B cell (primary cell): ENCODE results near the gene DDX39B. TPM values are rescaled to one million over a fixed set of nuclear protein-coding genes. Genes with fewer than 3 reads are reported as not detected.

Experiments used
- ATAC-seq: fragments of 200-7000 bp; cut with Tn5 transposase; one replicate; pipeline ENCODE4 v1.10.0; 2021; ENCODE audit warnings: low read depth, mild to moderate bottlenecking, moderate number of reproducible peaks, moderate library complexity
- CTCF ChIA-PET: fragments of 350-600 bp; sonication (Branson Sonifier 250); formaldehyde crosslinking; loops from one replicate; lab custom pipeline; 2021; ENCODE audit warnings: antibody characterized with exemption, inconsistent platforms; lab: Charles Lee
- POLR2A ChIA-PET: fragments of 350-600 bp; sonication (Branson Sonifier 250); formaldehyde crosslinking; loops from one replicate; lab custom pipeline; 2021; ENCODE audit warnings: antibody characterized with exemption; lab: Charles Lee
- DNase-seq: peaks from one replicate; pipeline ENCODE4 v3.0.0; 2013
- H2AFZ ChIP-seq: 2 replicates; pipeline ENCODE4 v1.6.1; 2012; ENCODE audit warnings: mild to moderate bottlenecking, low read depth, low read length; ENCODE audit not compliant: insufficient read depth, poor library complexity, severe bottlenecking
- H3K27ac ChIP-seq, 2 donors: 1 replicate in 1 of 2; 2 replicates in 1 of 2; pipeline ENCODE4 v1.5.1; 2012 to 2013; ENCODE audit warnings: low read length in 2 of 2, mild to moderate bottlenecking in 2 of 2, moderate library complexity in 1 of 2
- H3K27me3 ChIP-seq, 4 experiments: fragments of 200-600 bp in 1 of 4; sonication (generic) in 1 of 4; replicated peaks in 1 of 4; 1 replicate in 2 of 4; 2 replicates in 2 of 4; pipeline versions ENCODE4 v1.6.1 to v1.7.0; 2013 to 2016; ENCODE audit warnings: low read length in 3 of 4, mild to moderate bottlenecking in 2 of 4, mixed read lengths in 1 of 4, moderate library complexity in 1 of 4; ENCODE audit not compliant: insufficient read depth in 4 of 4, control insufficient read depth in 3 of 4; ENCODE audit errors: control extremely low read depth in 1 of 4
- H3K36me3 ChIP-seq, 2 experiments: replicated peaks in 1 of 2; 1 replicate in 1 of 2; 2 replicates in 1 of 2; pipeline versions ENCODE4 v1.6.1 to v1.7.1; 2013; ENCODE audit warnings: low read length in 1 of 2; ENCODE audit not compliant: insufficient read depth in 2 of 2, control insufficient read depth in 1 of 2; ENCODE audit errors: control extremely low read depth in 1 of 2, extremely low read depth in 1 of 2
- H3K4me1 ChIP-seq, 2 donors: fragments of 200-600 bp in 1 of 2; sonication (generic) in 1 of 2; 1 replicate in 1 of 2; 2 replicates in 1 of 2; pipeline versions ENCODE4 v1.5.1 to v1.6.1; 2013 to 2017; ENCODE audit warnings: low read length in 2 of 2; ENCODE audit not compliant: control insufficient read depth in 2 of 2, insufficient read depth in 2 of 2
- H3K4me2 ChIP-seq: replicated peaks from 2 replicates; pipeline ENCODE3; 2012; ENCODE audit warnings: mild to moderate bottlenecking, low read depth, low read length; ENCODE audit not compliant: poor library complexity, severe bottlenecking
- H3K4me3 ChIP-seq, 5 experiments: fragments of 200-600 bp in 1 of 5; sonication (generic) in 1 of 5; 1 replicate in 3 of 5; 2 replicates in 2 of 5; pipeline versions ENCODE4 v1.5.1 to v1.7.0; 2011 to 2016; ENCODE audit warnings: low read length in 4 of 5, mild to moderate bottlenecking in 4 of 5, low read depth in 2 of 5, control low read depth in 1 of 5, moderate library complexity in 1 of 5; ENCODE audit not compliant: insufficient read depth in 1 of 5; ENCODE audit errors: control extremely low read depth in 1 of 5, extremely low read depth in 1 of 5
- H3K79me2 ChIP-seq: fragments of 200-600 bp; sonication (generic); one replicate; pipeline ENCODE4 v1.6.0; 2016; ENCODE audit warnings: low read length; ENCODE audit not compliant: control insufficient read depth, insufficient read depth
- H3K9ac ChIP-seq: fragments of 200-600 bp; sonication (generic); 2 replicates; pipeline ENCODE4 v1.6.1; 2017; ENCODE audit warnings: mild to moderate bottlenecking, low read length, moderate library complexity
- H3K9me3 ChIP-seq, 3 donors: one replicate each; pipeline versions ENCODE4 v1.6.1 to v1.7.1; 2013; ENCODE audit warnings: low read length in 2 of 3; ENCODE audit not compliant: control insufficient read depth in 2 of 3, insufficient read depth in 1 of 3; ENCODE audit errors: control extremely low read depth in 1 of 3
- H4K20me1 ChIP-seq: 2 replicates; pipeline ENCODE4 v1.6.0; 2012; ENCODE audit warnings: mild to moderate bottlenecking, low read length; ENCODE audit not compliant: insufficient read depth, control insufficient read depth, poor library complexity, severe bottlenecking
- H3K27ac Mint-ChIP-seq: one replicate; pipeline ENCODE4 v1.8.0; 2021; ENCODE audit warnings: mixed read lengths
- H3K27me3 Mint-ChIP-seq: one replicate; pipeline ENCODE4 v1.8.0; 2021; ENCODE audit warnings: mixed read lengths
- H3K4me1 Mint-ChIP-seq: one replicate; pipeline ENCODE4 v1.8.0; 2021; ENCODE audit warnings: mixed read lengths
- H3K4me3 Mint-ChIP-seq: one replicate; pipeline ENCODE4 v1.8.0; 2021; ENCODE audit warnings: mixed read lengths
- H3K9me3 Mint-ChIP-seq: one replicate; pipeline ENCODE4 v1.8.0; 2022; ENCODE audit warnings: mixed read lengths; ENCODE audit not compliant: insufficient read depth
- CTCF ChIP-seq: fragments of 200-600 bp; IDR thresholded peaks from one replicate; pipeline ENCODE4 v1.8.0; 2022; ENCODE audit warnings: antibody characterized with exemption, mild to moderate bottlenecking
- EZH2 ChIP-seq: IDR thresholded peaks from 2 replicates; pipeline ENCODE4 v1.6.1; 2012; ENCODE audit warnings: borderline replicate concordance, low read depth, mild to moderate bottlenecking, moderate library complexity, low read length; ENCODE audit not compliant: insufficient read depth, poor library complexity, severe bottlenecking
- WGBS: methylation state at CpG from one replicate; pipeline ENCODE4 v1.1.5; 2013; ENCODE audit warnings: missing lambda C conversion rate; ENCODE audit not compliant: insufficient coverage; 5-methylcytosine and 5-hydroxymethylcytosine counted together
- intact Hi-C: fragments of 100-400 bp; cut with micrococcal nuclease; formaldehyde crosslinking; loops from one replicate; pipeline ENCODE4 v1.10.0; 2022
- polyA plus RNA-seq: library from polyadenylated mRNA; depleted of rRNA; stranded (reverse); fragments of >200 nt; gene quantifications from 2 replicates; pipeline ENCODE4 v1.2.3, GENCODE V29; 2012
- total RNA-seq, 2 donors: library from RNA; stranded (reverse); fragments of 120-200 nt in 1 of 2; gene quantifications; 1 replicate in 1 of 2; 2 replicates in 1 of 2; pipeline versions ENCODE4 v1.2.3 to v1.2.4, GENCODE V29; 2013 to 2022

DDX39B gene
- total and polyA plus RNA-seq, 2 donors (not counting 1 experiment from before 2014, with no cell fraction given): 576 to 838 TPM

GRCh38 chr6:31525932-31526591 lies 15.7 kb downstream of the DDX39B start:
- Histone ChIP-seq H3K36me3 (peaks cover 0 to 13% of the 10 kb centered on the region in 2 experiments), H3K27ac (no peak overlapping the region), H3K79me2 (no peaks in the 10 kb centered on the region), H3K27me3 (no peaks in the 10 kb centered on the region), H3K4me2 (no peak overlapping the region), H3K4me3 (no peak overlapping the region), H2AFZ (no peak overlapping the region), H3K4me1 (no peaks in the 10 kb centered on the region), H3K9ac (no peak overlapping the region), H3K9me3 (no peaks in the 10 kb centered on the region), H4K20me1 (peaks cover 14% of the 10 kb centered on the region)
- no peaks in the 10 kb centered on the region for H3K9me3 Mint-ChIP-seq
- ChIA-PET POLR2A (interaction anchor here (0.6 kb wide), 1 partner anchor 10 kb away, joined by 3 read pairs; no protein-coding TSS in a partner anchor), CTCF (no interaction called here)
- intact Hi-C loops: no loop called here
- no peak overlapping the region for H3K4me3 Mint-ChIP-seq
- TF ChIP-seq CTCF: no peak
- no peak for TF ChIP-seq EZH2
- H3K4me1 Mint-ChIP-seq: peaks cover 2% of the 10 kb centered on the region
- H3K27me3 Mint-ChIP-seq: no peaks in the 10 kb centered on the region
- ATAC-seq (no peak), DNase-seq (no peak)
- no peak overlapping the region for H3K27ac Mint-ChIP-seq
- 100% methylated on average over 2 of the region's 4 CpGs for WGBS

- ChIA-PET POLR2A (interaction anchor here (0.6 kb wide), 1 partner anchor 10 kb away, joined by 3 read pairs; no protein-coding TSS in a partner anchor), CTCF (no interaction called here)
- Mint-ChIP-seq H3K4me1 (no peaks in the 10 kb centered on the region), H3K27me3 (peaks cover under 1% of the 10 kb centered on the region), H3K4me3 (no peak overlapping the region), H3K9me3 (no peaks in the 10 kb centered on the region), H3K27ac (no peak overlapping the region)
- H3K27me3 ChIP-seq: no peaks in the 10 kb centered on the region
- ATAC-seq: no peak
- no peak overlapping the region for H3K9ac ChIP-seq
- no peak for TF ChIP-seq EZH2
- no peak for TF ChIP-seq CTCF
- H3K36me3 ChIP-seq: peaks cover 0 to 8% of the 10 kb centered on the region in 2 experiments
- no peaks in the 10 kb centered on the region for H3K79me2 ChIP-seq
- H3K4me2 ChIP-seq: no peak overlapping the region
- H2AFZ ChIP-seq: no peak overlapping the region
- H3K27ac ChIP-seq: no peak overlapping the region
- 100% methylated on average over 2 of the region's 8 CpGs for WGBS
- H4K20me1 ChIP-seq: peaks cover 9% of the 10 kb centered on the region
- intact Hi-C loops: no loop called here
- no peaks in the 10 kb centered on the region for H3K4me1 ChIP-seq
- DNase-seq: no peak
- no peak overlapping the region for H3K4me3 ChIP-seq
- H3K9me3 ChIP-seq: no peaks in the 10 kb centered on the region
These were observed 16.3 kb downstream of the DDX39B start for GRCh38 chr6:31525553-31525931.
